GM19035 (cell line): ENCODE data around the gene SLC22A14.
"Not testable (repeated sequence)": the region's sequence is repeated elsewhere in the genome, so short reads cannot be mapped to it uniquely, and the experiment has no call there.

ENCODE experiments used
- ATAC-seq: cut with Tn5 transposase; IDR thresholded peaks from one replicate; pipeline ENCODE4 v1.9.1; 2021; ENCODE audit not compliant: unreplicated experiment

The SLC22A14 gene

GRCh38 chr3:38313263-38313662 is 31.2 kb downstream of the SLC22A14 start:
- no peak for ATAC-seq

- no peak for ATAC-seq
Measured at GRCh38 chr3:38313695-38314094, 31.6 kb downstream of the SLC22A14 start.

GRCh38 chr3:38314112-38314763 is 32.1 kb downstream of the SLC22A14 start:
- no peak for ATAC-seq

GRCh38 chr3:38314764-38315487 is 32.8 kb downstream of the SLC22A14 start:
- no peak for ATAC-seq

DNA sequence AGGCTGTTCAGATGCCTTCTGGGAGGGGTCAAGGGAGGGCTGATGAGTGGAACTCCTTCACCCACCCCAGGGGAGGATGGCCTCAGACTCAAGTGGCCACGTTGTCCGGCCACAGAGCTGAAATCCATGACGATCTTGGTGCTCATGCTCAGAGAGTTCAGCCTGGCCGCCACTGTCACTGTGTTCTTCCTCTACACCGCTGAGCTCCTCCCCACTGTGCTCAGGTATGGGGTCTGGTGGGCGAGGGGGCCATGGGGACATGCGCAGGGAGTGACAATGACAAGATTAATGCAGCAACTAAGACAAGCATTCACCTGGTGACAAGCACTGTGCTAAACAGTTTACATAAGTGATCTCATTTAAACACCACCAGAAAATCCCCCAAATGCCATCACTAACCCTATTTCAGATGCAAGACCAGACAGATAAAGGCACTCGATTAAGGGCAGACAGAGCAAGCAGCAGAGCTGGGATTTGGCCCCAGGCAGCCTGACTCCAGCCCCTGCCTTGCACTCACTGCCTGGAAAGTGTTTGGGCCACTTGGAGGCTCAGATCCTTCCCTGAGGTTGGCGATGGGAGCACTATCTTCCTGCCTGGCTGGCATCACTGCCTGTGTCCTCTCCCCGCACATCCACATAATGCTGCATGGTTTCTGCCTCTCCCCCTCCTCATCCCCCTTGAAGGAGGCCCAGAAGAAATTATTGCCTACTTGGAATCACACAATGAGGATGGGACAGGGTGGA is 33.6 kb downstream of the SLC22A14 start:
- ATAC-seq = no peak

- no peak for ATAC-seq
Measured at GRCh38 chr3:38316356-38317191, 34.5 kb downstream of the SLC22A14 start.

DNA sequence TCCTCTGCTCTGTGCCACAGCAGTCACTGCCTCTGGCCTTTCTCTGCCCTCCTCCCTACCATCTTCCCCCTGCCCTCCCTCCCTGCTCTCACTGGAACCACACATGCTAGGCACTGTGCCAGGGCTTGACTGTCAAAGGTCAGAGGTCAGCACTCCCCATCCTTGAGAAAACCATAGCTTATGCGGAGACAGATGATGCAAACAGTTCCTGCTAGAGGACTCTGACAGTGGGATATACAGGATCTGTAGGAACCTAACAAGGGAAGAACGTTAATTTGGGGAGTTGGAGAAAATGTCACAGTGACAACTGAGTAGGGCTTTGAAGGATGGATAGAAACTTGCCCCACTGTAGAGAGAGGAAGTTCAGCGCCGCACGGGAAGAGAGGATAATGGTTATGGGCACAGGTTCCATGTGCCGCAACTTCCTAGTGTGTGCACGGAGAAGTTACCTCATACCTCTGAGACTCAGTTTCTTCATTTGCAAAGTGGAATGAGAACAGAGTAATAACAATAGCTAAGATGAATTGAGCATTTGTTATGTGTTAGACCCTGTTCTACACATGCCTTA is 35.2 kb downstream of the SLC22A14 start:
- ATAC-seq = no peak

DNA sequence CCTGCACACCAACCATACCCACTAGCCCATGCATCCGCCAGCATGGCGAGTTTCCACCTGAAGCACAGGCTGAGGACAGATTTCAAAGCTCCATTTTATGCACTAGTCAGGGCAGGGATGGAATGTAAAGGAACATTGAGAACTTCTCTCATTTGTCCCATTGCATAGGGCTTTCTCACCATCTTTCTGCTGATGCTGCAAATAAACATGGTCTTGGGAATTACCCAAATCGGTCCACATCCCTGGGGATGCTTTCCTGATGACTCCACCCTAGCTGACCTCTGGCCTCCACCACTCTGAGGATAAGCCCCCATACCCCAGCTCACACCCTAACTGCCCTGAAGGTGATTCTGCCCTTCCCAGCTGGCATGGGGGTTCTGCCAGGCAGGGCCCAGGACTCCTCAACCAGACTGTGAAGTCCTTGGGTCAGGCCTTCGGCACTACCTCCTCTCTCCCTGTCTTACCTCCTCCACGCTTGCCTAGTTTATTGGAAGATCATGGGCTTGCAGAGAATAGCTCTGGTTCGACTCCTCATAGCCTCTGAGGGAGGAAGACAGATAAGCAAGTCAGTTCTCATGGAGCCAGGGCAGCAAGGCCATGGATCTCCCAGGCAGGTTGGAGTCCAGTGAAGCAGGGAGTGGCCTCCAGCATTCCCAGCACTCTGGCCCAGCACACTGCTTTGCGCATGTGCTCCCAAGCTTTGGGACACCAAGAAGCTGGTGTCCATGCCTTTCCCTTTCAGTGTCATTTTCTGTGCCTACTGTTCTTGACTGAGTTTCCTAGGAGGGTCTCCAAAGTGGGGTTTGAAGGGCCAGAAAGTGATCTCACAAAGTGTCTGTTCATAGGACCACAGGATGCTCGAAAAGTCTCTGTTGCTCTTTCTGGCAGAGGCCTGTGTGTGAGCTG is 36.9 kb downstream of the SLC22A14 start:
- ATAC-seq = no peak

GRCh38 chr3:38320638-38321037 is 38.5 kb downstream of the SLC22A14 start:
- not testable (repeated sequence) for ATAC-seq

DNA sequence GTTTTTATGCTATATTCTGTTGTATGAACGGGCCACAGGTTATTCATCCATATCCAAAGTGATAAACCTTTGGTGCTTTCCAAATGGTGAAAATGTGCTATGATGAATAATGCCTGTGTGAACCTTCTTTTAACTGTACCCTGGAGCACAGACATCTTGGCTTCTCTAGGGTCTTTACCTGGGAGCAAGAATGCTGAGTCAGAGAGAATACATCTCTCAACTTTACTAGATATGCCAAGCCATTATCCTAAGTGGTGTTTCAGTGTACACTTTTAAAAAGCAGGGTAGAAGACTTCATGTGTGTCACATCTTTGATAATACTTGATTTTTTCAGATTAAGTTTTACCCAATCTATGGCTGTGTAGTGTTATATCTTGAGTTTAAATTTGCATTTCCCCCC is 41.0 kb downstream of the SLC22A14 start:
- no peak for ATAC-seq

DNA sequence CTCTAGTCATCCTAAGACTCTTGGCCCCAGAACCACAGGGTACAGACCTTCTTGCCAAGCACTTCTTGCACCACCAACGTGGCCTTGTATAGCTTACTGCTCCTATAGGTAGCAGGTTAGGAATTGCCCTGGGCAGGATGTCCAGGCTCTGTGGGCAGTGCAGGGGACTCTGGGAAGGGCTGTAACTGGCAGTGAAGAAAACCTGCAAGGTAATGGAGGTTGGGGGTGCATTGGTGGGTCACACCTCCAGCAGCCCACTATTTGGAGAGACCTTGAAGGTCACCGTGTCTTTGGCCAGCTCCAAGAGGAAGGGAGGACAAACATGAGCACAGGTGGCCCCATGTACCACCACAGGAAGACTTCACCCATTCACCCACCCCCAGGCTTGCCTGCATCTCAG is 43.2 kb downstream of the SLC22A14 start:
- ATAC-seq = no peak

- no peak for ATAC-seq
Measured at GRCh38 chr3:38327335-38328009, 45.4 kb downstream of the SLC22A14 start.

- no peak for ATAC-seq
Measured at GRCh38 chr3:38331257-38332022, 49.3 kb downstream of the SLC22A14 start.

GRCh38 chr3:38332201-38332600 is 50.1 kb downstream of the SLC22A14 start:
- no peak for ATAC-seq

- ATAC-seq = no peak
Measured at GRCh38 chr3:38334142-38335055, 52.3 kb downstream of the SLC22A14 start.

DNA sequence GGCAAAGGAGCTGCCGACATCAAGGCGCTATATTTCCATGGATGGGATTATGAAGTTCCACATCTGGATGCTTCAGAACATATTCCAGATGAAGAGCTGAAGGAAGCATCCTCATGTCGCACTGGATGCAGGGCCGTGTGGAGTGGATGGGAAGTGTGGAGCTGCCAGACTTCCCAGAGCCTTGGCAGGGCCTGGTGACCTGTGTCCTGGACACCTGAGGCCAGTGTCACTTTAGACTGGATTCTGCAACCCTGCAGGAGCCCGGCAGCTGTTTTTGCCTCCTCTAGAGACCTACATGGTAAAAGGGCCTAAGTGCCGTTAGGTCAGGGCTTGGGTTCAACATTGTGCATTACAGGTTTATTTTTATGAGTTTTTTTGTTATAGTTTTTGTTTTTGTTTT is 53.2 kb downstream of the SLC22A14 start:
- no peak for ATAC-seq

GRCh38 chr3:38337703-38338102 is 55.6 kb downstream of the SLC22A14 start:
- no peak for ATAC-seq
